Thymus (tissue), 14 donors: ENCODE measurements around the gene SDF2. TPM values are rescaled to one million over a fixed set of nuclear protein-coding genes. Genes with fewer than 3 reads are reported as not detected.

Source experiments
- DNase-seq, 9 donors: peaks; one replicate each; pipeline ENCODE4 v3.0.0-alpha.2; 2013; ENCODE audit warnings: low spot score in 9 of 9, low read depth in 6 of 9, missing footprints in 1 of 9
- H3K27ac ChIP-seq, 2 donors: one replicate each; pipeline ENCODE4 v1.5.1; 2013; ENCODE audit warnings: control low read depth in 1 of 2, low read depth in 1 of 2, low read length in 1 of 2, mild to moderate bottlenecking in 1 of 2, moderate library complexity in 1 of 2
- H3K27me3 ChIP-seq, 2 donors: one replicate each; pipeline ENCODE4 v1.5.1; 2013; ENCODE audit warnings: low read length in 1 of 2; ENCODE audit not compliant: control insufficient read depth in 2 of 2, insufficient read depth in 1 of 2
- H3K36me3 ChIP-seq, 2 donors: one replicate each; pipeline ENCODE4 v1.5.1; 2013; ENCODE audit warnings: low read length in 1 of 2, mild to moderate bottlenecking in 1 of 2, moderate library complexity in 1 of 2; ENCODE audit not compliant: control insufficient read depth in 2 of 2, insufficient read depth in 2 of 2
- H3K4me1 ChIP-seq, 2 donors: one replicate each; pipeline ENCODE4 v1.5.1; 2013; ENCODE audit warnings: low read length in 2 of 2; ENCODE audit not compliant: control insufficient read depth in 2 of 2, insufficient read depth in 2 of 2
- H3K4me3 ChIP-seq, 2 donors: one replicate each; pipeline ENCODE4 v1.5.1; 2013; ENCODE audit warnings: low read length in 2 of 2, control low read depth in 1 of 2, mild to moderate bottlenecking in 1 of 2
- H3K9me3 ChIP-seq, 2 donors: one replicate each; pipeline ENCODE4 v1.5.1; 2013; ENCODE audit warnings: low read length in 1 of 2, mild to moderate bottlenecking in 1 of 2; ENCODE audit not compliant: control insufficient read depth in 2 of 2, insufficient read depth in 1 of 2
- WGBS: extraction: QIAGEN DNeasy Blood & Tissue Kit; methylation state at CpG from one replicate; pipeline ENCODE4 v1.1.7; 2013; 5-methylcytosine and 5-hydroxymethylcytosine counted together
- long read RNA-seq, 10 donors: transcript quantifications; one replicate each; lab custom pipeline, GENCODE V29; 2026
- polyA plus RNA-seq: library from polyadenylated mRNA; stranded (reverse); fragments of 200-250 nt; gene quantifications from one replicate; pipeline ENCODE4 v1.2.3, GENCODE V29; 2013
- total RNA-seq: library from RNA; stranded (reverse); fragments of 120-200 nt; gene quantifications from one replicate; pipeline ENCODE4 v1.2.4, GENCODE V29; 2013
- donor health status: healthy.

SDF2 gene
- total RNA-seq: 47.2 TPM
- 40.8 TPM for polyA plus RNA-seq
- long read RNA-seq, donor 1, partial matches to known transcripts: 0 of 3 reads
- long read RNA-seq, donor 1, other reads (novel, unspliced or antisense): 0 of 3 reads
- long read RNA-seq, donor 2: 0 reads
- long read RNA-seq, donor 3, transcript SDF2-210 (3 exons, 1,025 nt): minor isoform, 10 of 46 reads
- long read RNA-seq, donor 3, transcript SDF2-201 (3 exons, 1,568 nt): major isoform, 28 of 46 reads
- long read RNA-seq, donor 3, partial matches to known transcripts: 0 of 46 reads
- long read RNA-seq, donor 3, other reads (novel, unspliced or antisense): 0 of 46 reads
- long read RNA-seq, donor 4, transcript SDF2-201 (3 exons, 1,568 nt): major isoform, 10 of 17 reads
- long read RNA-seq, donor 4, partial matches to known transcripts: 0 of 17 reads
- long read RNA-seq, donor 4, other reads (novel, unspliced or antisense): 0 of 17 reads
- long read RNA-seq, donor 5, transcript SDF2-210 (3 exons, 1,025 nt): minor isoform, 10 of 59 reads
- long read RNA-seq, donor 5, transcript SDF2-208 (2 exons, 1,342 nt): minor isoform, 7 of 59 reads
- long read RNA-seq, donor 5, transcript SDF2-201 (3 exons, 1,568 nt): major isoform, 39 of 59 reads
- long read RNA-seq, donor 5, partial matches to known transcripts: 0 of 59 reads
- long read RNA-seq, donor 5, other reads (novel, unspliced or antisense): 0 of 59 reads
- long read RNA-seq, donor 6, transcript SDF2-201 (3 exons, 1,568 nt): major isoform, 19 of 25 reads
- long read RNA-seq, donor 6, partial matches to known transcripts: 0 of 25 reads
- long read RNA-seq, donor 6, other reads (novel, unspliced or antisense): 0 of 25 reads
- long read RNA-seq, donor 7, transcript SDF2-210 (3 exons, 1,025 nt): minor isoform, 5 of 27 reads
- long read RNA-seq, donor 7, transcript SDF2-201 (3 exons, 1,568 nt): major isoform, 20 of 27 reads
- long read RNA-seq, donor 7, partial matches to known transcripts: 0 of 27 reads
- long read RNA-seq, donor 7, other reads (novel, unspliced or antisense): 0 of 27 reads
- long read RNA-seq, donor 8, transcript SDF2-201 (3 exons, 1,568 nt): major isoform, 17 of 21 reads
- long read RNA-seq, donor 8, partial matches to known transcripts: 0 of 21 reads
- long read RNA-seq, donor 8, other reads (novel, unspliced or antisense): 0 of 21 reads
- long read RNA-seq, donor 9, transcript SDF2-210 (3 exons, 1,025 nt): minor isoform, 6 of 19 reads
- long read RNA-seq, donor 9, transcript SDF2-201 (3 exons, 1,568 nt): major isoform, 10 of 19 reads
- long read RNA-seq, donor 9, partial matches to known transcripts: 0 of 19 reads
- long read RNA-seq, donor 9, other reads (novel, unspliced or antisense): 0 of 19 reads
- long read RNA-seq, donor 10, transcript SDF2-210 (3 exons, 1,025 nt): minor isoform, 5 of 22 reads
- long read RNA-seq, donor 10, transcript SDF2-201 (3 exons, 1,568 nt): major isoform, 16 of 22 reads
- long read RNA-seq, donor 10, partial matches to known transcripts: 0 of 22 reads
- long read RNA-seq, donor 10, other reads (novel, unspliced or antisense): 0 of 22 reads

- H3K9me3 ChIP-seq: peaks cover 0 to 13% of the 10 kb centered on the region in 2 donors
- H3K36me3 ChIP-seq: peaks cover 16 to 31% of the 10 kb centered on the region in 2 donors
Measured at GRCh38 chr17:28661635-28662526, at the start of gene SDF2, which contains the start of gene SUPT6H. Gene SDF2, minus strand, starts transcription at chr17:28661906. Its CDS starts 30 bp downstream, at chr17:28661876. Gene SUPT6H, plus strand, starts transcription at chr17:28662205. Its CDS starts 11,197 bp downstream, at chr17:28673402.

GRCh38 chr17:28710861-28711722 is 49.4 kb upstream of the SDF2 start:
- peak in 7 of 9 donors; percentile 54 to 90 (median 84) for DNase-seq
- H3K36me3 ChIP-seq: peaks cover 0 to 1% of the 10 kb centered on the region in 2 donors
- WGBS: under 1% methylated on average over 74 of the region's 74 CpGs

More at GRCh38 chr17:28661635-28662526, at the start of gene SDF2, which contains the start of gene SUPT6H:
- Histone ChIP-seq H3K4me3 (peak within 1 kb of the TSS; percentile 61 to 95), H3K27me3 (no peaks in the 10 kb centered on the region), H3K4me1 (peaks cover 3 to 11% of the 10 kb centered on the region in 2 donors), H3K27ac (peak within 1 kb of the TSS; percentile 94 to 97)
- peak; percentile 82 to 97 (median 93) for DNase-seq
- WGBS: under 1% methylated on average over 66 of the region's 66 CpGs

GRCh38 chr17:28707339-28707720 is 45.6 kb upstream of the SDF2 start:
- H3K27ac ChIP-seq: no peak overlapping the region

More at GRCh38 chr17:28710861-28711722, 49.4 kb upstream of the SDF2 start:
- peak overlapping the region; percentile 53 to 68 for H3K4me3 ChIP-seq
- no peaks in the 10 kb centered on the region for H3K9me3 ChIP-seq
- peaks cover 6 to 28% of the 10 kb centered on the region in 2 donors for H3K4me1 ChIP-seq
- H3K27me3 ChIP-seq: peaks cover 6 to 29% of the 10 kb centered on the region in 2 donors
- peak overlapping the region; percentile 53 to 88 for H3K27ac ChIP-seq

GRCh38 chr17:28706471-28707338 is 45.0 kb upstream of the SDF2 start:
- Histone ChIP-seq H3K27ac (no peak overlapping the region), H3K9me3 (no peaks in the 10 kb centered on the region), H3K27me3 (no peaks in the 10 kb centered on the region), H3K4me3 (no peak overlapping the region), H3K36me3 (peaks cover 27 to 39% of the 10 kb centered on the region in 2 donors), H3K4me1 (peaks cover 4 to 15% of the 10 kb centered on the region in 2 donors)
- WGBS: 92% methylated on average over 7 of the region's 7 CpGs
- DNase-seq: no peak

More at GRCh38 chr17:28707339-28707720, 45.6 kb upstream of the SDF2 start:
- H3K4me3 ChIP-seq: no peak overlapping the region
- 97% methylated on average over 2 of the region's 2 CpGs for WGBS
- peaks cover 0 to 3% of the 10 kb centered on the region in 2 donors for H3K27me3 ChIP-seq
- no peak for DNase-seq
- H3K9me3 ChIP-seq: no peaks in the 10 kb centered on the region
- peaks cover 6 to 21% of the 10 kb centered on the region in 2 donors for H3K4me1 ChIP-seq
- H3K36me3 ChIP-seq: peaks cover 21 to 33% of the 10 kb centered on the region in 2 donors

GRCh38 chr17:28705728-28706334 is 44.1 kb upstream of the SDF2 start:
- peaks cover 36 to 48% of the 10 kb centered on the region in 2 donors for H3K36me3 ChIP-seq
- no peak for DNase-seq

GRCh38 chr17:28705074-28705659 is 43.5 kb upstream of the SDF2 start:
- no peak overlapping the region for H3K4me3 ChIP-seq
- peaks cover 0 to 3% of the 10 kb centered on the region in 2 donors for H3K4me1 ChIP-seq
- WGBS: 96% methylated on average over 5 of the region's 5 CpGs
- no peaks in the 10 kb centered on the region for H3K9me3 ChIP-seq
- no peaks in the 10 kb centered on the region for H3K27me3 ChIP-seq
- peaks cover 42 to 54% of the 10 kb centered on the region in 2 donors for H3K36me3 ChIP-seq
- no peak overlapping the region for H3K27ac ChIP-seq
- no peak for DNase-seq

More at GRCh38 chr17:28705728-28706334, 44.1 kb upstream of the SDF2 start:
- Histone ChIP-seq H3K9me3 (no peaks in the 10 kb centered on the region), H3K4me1 (peaks cover 4 to 10% of the 10 kb centered on the region in 2 donors), H3K27me3 (no peaks in the 10 kb centered on the region), H3K27ac (no peak overlapping the region), H3K4me3 (no peak overlapping the region)
- WGBS: 95% methylated on average over 10 of the region's 10 CpGs
